HG03439 (cell line): ENCODE results near the gene CELSR1.

Experiments used
- ATAC-seq: cut with Tn5 transposase; IDR thresholded peaks from one replicate; pipeline ENCODE4 v1.9.1; 2021; ENCODE audit warnings: mild to moderate bottlenecking, moderate library complexity; ENCODE audit not compliant: unreplicated experiment

CELSR1 gene

DNA sequence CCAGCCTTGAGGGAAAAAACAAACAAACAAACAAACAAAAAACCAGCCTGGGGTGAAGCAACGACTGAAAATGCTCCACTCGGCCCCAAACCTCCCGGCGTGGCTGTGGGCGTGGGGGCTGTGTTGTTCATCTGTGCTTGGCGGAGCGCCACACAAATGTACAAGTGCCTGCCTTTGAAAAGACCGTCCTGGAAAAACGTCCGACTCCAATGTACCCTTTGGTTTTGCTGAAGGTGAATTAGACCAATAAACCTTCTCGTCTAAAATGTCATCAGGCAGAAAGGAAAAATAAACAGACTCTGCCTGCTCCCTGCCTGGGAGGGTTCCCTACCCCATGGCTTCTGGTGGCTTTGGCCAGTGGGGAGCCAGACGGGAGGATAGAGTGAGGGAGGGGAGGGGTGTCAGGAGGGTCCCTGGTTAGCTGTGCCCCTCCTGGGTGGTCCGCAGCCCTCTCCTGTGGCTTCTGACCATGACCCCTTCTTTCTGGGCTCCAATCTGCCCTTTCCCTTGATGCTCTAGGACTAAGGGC lies 108.0 kb downstream of the CELSR1 start:
- no peak for ATAC-seq

DNA sequence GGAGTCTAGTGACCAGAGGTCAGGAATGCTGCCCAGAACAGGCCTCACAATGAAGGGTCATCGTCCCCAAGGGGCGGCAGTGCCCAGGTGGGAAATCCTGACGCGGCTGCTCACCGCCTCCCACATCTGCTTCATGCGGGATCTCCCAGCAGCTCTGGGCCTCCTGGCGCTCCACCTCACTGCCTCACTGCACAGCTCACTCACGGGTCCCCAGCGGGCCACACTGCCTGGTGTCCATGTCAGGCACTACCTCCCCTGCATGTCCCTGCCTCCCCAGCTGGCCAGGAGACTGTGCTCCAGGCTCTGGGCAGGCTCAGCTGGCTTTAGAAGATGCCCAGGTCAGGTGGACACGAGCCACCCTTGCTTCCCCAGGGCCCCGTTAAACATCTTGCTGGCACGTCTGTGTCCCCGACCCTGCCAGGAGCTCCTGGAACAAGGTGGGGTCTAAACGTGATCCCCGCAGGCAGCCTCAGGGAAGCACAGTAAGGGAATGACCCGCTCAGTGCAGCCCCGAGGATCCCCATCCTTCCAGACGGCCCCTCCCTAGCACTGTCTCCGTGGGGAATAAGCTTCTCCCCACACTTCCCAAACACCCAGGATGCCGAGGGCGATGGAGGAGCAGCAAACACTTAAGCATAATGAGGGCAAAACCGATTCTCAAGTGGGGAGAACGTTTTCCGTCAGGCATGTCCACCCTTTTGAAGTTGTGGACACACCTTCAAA lies 108.7 kb downstream of the CELSR1 start:
- no peak for ATAC-seq

DNA sequence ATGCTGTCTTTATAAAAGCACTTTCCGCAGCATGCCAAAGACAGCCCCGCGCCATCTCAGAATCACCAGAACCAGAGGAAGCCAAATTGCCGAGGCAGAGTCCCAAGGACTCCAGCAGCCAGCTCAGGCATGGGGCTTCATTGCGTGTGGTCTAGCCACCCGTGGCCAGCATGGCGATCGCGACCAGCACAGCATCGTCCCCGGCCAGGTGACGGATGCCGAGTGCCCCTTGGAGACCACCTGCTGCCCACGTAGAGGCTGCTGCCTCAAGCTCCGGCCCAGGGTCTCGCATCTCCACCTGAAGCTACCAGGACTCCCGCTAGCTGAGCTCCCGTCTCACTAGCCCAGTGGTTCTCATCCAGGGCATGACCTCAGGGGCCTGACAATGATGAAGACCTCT lies 109.2 kb downstream of the CELSR1 start:
- no peak for ATAC-seq

DNA sequence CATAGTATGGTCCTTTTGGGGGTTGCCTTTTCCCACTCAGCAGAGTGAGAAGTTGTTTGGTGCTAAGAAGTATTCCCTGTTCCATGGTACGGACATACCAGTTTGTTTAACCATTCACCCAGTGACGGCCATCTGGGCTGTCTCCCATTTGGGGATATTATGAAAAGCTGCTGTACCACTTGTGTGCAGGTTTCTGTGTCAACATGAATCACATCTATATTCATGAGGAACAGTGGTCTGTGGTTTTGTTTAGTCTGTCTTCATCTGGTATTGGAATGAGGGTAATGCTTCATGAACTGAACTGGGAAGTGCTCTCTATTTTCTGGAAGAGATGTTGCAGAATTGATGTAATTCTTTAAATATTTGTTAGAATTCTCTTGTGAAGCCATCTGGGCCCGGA lies 112.4 kb downstream of the CELSR1 start:
- no peak for ATAC-seq

DNA sequence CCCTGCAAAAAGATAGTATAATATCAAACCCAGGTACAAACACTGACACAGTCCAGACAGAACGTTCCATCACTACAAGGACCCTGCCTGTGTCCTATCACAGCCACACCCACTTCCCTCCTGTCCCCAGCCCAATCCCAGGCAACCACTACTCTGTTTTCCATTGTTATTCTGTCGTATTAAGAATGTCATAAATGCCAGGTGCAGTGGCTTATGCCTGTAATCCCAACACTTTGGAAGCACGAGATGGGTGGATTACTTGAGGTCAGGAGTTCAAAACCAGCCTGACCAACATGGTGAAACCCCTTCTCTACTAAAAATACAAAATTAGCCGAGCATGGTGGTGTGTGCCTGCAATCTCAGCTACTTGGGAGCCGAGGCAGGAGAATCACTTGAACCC lies 112.9 kb downstream of the CELSR1 start:
- no peak for ATAC-seq

DNA sequence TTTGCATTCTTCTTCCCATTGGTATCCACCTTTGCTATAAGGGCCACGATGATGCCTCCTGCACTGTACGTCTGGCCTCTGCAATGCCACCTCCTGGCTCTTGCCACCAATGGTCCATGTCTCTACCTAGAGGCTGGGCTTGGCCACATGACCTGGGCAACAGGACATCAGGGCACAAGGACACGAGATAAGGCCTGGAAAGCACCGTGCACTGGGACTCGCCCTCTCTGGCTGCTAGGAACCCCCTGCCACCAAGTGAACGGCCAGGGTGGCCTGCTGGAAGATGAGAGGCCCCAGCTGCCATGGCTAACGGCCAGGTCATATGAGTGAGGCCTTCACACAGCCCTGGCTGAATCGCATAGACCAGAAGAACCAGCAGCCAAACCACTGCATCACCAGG lies 114.5 kb downstream of the CELSR1 start:
- no peak for ATAC-seq

DNA sequence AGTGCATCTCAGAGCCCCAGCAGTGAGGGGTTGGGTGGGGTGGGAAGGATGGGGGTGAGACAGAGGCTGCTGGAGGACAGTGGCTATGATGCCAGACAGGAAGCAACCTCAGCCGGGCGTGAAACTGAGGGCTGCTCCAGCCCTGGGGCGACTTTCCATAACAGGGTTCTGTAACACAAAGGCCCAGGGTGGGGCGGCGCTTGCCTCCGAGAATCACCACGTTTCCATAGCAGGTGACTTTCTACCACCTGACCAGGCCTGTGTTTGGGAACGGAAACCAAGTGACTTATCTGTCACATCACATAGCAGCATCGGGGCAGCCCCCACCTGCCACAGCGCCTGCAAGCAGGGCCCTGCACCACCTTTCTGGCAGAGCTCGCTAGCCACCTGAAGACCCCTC lies 116.2 kb downstream of the CELSR1 start:
- ATAC-seq, result no peak

DNA sequence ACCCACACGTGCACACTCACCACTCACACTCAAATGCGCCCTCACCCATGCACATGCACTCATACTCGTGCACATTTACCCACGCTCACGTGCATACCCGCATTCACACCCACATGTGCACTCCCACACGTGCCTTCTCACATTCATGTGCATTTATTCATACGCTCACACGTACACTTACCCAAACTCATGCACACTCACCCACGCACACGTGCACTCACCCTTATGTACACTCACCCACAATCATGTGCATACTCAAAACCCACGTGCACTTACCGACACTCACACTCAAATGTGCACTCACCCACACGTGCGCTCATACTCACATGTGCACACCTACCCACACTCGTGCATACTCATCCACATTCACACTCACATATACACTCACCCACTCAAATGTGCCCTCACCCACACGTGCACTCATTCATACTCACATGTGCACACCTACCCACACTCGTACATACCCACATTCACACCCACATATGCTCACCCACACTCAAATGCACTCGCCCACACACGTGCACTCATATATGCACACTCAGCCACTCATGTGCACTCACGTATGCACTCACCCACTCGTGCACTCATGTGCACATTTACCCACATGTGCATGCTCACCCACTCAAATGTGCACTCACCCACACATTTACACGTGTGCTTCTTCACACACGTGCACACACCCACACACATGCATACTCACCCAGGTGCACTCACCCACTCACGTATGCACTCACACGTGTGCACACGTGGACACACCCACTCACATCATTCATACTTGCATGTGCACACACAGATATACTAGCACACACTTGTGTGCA lies 117.5 kb downstream of the CELSR1 start:
- ATAC-seq, result no peak

DNA sequence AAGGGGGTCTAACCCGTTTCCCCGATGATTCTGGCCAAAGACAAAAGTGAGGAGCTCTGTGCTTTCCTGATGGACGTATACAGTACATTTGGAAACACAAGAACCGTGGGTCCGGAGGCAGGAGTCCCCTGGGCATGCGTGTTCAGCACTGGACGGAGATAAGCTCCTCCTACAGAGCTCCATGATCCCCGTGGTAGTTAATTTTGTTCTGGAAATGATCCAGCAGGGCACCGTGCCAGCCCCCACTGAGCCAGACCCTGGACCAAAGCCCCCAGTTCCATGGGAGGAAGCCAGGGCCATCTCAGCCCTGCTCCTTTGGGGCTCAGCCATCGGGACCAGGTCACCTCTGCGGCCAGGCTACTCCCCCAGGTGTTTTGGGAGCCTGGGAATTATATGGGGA lies 118.6 kb downstream of the CELSR1 start:
- ATAC-seq, result no peak

DNA sequence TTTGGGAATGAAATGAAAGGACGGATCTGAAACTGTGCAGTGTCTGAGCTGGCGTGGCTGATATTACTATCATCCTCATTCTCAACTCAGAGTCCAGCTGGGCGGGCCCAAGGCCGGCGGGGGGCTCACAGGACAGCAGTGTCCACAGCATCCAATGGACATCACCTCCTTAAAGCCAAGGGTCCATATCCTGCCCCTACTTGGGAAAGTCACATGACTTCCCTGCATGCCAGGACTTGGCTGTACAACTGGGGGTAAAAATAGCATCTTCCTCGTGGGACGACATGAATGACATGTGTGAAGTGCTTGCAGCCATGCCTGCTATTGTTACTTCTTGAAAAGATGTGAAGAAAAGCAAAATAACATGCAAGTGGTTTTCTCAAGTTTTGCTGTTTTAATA lies 119.7 kb downstream of the CELSR1 start:
- no peak for ATAC-seq

DNA sequence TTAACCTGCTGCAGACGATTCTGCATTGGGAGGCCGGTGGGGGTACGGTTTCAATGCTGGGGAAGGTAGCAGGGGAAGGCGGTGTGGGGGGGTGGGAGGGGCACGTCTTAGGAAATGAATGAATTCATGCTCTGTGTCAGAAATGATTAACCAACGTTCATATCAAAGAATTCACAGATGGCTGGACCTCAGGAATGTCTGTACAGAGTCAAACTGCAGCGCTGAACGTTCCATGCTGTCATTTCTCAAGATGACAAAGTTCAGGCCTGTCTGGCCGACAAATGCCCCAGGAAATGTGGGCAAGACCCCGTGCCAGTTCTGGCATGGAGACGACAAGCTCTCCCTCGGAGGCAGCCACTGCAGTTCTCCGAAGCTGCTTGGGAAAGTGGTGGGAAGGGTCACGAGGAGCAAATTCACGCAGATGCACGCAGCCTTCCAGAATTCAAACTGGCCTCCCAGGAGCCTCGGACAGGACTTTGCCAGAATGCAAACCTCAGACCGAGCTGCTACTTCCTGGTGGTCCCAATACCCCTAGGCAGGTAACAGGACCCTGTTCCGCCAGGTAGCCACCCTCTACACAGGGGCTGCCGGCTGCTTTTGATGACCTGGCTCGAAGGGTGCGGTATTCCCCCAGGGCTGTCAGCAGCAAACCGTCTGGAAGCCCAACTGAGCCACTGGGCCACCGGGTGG lies 120.4 kb downstream of the CELSR1 start:
- no peak for ATAC-seq

DNA sequence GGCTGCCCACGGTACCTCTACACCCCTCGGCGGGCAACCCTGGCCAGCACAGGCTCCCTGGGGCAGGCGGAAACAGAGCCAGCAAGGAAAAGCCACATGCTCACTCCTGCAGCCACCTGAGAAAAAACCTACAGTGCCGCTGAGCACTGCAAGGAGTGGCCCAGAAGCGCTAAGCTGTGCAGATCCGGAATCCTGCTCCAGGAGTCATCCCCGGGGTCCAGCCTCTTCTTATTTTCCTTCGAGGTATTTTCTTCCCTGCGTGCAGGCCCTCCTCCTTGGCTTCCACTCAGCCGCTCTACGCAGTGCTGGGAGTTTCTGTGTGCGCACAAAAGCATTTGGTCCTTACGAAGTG lies 120.9 kb downstream of the CELSR1 start:
- no peak for ATAC-seq

DNA sequence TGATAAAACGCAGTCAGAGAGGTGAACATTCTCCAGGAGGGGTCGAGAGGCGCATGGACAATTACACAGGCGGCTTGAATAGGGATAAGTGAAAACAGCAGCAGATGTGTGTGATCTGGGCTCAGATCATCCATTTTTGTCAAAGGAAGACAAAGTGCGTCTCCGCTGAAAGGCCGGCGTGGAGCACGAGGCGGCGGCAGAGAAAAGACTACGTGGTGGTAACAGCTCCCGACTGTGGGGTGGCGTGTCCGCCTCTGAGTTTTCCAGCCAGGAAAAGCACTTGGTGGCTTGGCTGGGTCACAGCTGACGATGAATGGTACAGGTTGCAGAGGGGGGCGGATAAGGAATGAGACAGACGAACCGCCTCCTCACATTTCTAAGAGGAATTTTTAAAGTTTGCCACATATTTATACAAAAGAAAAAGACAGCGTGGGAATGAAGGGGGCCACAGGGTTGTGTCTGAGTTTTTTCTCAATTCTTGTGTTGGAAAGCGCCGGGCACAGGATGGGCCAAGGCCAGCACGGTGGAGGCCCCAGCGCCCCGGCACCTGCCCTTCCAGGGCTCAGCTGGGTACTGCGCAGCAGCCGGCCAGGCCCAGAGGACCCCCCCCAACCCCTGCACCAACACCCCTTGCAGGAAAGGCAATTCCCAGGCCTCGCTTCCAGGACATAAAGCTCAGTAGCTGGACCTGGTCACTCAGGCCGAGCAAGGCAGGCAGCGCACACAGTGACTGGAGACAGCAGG lies 121.5 kb downstream of the CELSR1 start:
- ATAC-seq, result no peak

DNA sequence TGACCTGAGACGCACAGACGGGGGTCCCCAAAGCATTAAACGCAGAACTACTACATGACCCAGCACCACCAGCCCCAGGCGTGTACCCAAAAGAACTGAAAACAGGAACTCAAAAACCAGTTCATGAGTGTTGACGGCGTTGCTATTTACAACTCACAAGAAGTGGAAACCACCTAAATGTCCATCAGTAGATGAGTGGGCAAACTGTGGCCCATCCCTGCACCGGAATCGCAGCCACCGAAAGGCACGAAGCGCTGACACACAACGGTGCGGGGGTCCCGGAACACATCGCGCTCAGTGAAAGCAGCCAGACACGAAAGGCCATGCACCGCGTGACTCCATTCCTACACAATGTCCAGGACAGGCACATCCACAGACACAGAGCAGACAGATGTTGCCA lies 122.7 kb downstream of the CELSR1 start:
- no peak for ATAC-seq

DNA sequence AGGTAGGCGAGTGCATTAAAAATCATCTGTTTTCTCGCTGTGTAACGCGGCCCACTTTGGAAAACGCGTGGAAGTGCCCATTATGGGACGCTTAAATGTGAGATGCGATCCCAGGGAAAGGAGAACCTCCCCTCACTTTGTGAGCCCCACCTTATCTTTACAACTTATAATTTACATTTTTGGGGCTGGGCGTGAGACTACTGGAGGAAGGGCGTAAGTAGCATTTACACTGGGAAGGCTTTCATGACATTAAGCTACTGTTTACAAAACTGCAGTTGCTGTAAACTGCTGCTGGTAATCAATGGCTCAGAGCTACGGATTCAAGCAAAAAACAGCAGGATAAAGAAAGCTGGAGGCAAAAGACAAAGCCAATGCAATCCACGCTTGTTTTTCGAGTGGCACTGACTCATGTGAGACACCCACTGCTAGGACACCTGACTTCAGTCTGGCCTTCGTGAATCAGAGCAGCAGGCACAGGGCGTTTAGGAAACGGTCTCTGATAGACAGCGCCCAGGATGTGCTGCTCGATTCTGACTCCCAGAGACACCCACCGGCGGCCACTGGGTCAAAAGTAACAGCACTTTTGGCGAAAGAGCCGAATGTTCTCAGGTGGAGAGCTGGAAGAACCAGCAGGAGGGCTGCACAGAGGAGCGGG lies 123.6 kb downstream of the CELSR1 start:
- no peak for ATAC-seq

DNA sequence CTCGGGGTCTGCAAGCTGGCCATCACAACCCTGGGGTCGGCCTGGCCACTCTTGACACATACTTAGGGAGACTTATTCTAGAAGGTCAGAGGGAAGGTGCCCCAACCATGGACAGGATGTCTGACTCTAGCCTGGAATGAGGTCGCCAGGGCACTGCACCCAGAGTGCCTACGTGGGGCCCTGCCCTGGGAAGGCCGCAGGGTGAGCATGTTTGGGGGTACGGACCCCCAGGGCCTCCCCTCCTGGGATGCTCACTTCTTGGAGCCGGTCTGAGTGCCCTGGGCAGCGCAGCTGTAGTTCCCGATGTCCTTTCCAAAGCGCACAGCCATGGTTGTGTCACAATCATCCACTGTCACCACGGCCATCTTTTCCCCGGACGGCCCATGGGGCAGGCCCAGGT lies 126.1 kb downstream of the CELSR1 start:
- ATAC-seq, result no peak

DNA sequence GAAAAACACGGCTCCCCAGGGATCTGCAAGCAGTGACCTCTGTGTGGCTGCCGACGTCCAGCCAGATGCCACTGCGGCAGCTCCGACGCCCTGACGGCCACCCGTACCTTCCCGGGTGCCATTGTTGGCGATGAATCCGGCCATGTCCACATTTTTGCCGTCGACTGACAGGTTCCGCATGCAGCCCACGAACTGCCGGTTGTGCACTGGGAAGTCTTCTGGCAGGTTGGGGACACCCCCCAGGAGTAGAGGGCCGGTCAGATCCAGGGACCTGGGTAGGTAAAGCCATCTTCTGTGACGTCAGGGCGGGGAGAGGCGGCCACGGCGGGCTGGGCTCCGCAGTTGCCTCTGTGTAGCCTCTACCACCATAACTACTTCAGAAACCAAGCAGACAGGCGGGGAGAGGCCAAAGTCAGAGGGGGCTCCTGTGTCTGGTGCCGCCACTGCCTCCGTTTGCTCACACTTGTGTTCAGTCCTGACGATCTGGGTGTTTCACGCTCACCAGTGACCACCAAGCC lies 127.1 kb downstream of the CELSR1 start:
- ATAC-seq, result no peak

DNA sequence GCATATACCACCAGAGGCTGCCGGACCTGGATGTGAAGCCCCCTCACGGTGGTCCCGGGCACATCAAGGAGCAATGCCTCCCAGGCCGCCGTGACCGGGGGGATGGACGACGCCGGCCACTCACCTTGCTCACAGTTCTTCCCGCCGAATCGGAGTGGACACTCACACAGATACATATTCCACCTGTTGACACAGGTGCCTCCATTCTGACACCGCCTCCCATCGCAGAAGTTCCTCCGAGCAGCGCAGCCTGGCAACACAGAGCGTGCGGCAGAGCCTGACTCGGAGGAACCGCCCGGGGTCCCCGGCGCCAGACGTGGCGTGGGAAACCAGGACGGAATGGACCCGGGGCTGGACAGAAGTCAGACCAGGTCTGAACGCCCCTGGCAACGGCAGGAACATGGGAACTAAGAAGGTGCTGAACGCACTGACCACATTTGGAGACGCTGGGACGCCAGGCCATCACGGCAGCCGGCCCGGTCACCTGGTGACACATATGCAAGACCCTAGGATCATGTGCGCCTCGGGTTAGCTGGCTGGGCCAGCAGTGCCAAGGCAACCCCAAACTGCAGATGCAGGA lies 127.7 kb downstream of the CELSR1 start:
- no peak for ATAC-seq

DNA sequence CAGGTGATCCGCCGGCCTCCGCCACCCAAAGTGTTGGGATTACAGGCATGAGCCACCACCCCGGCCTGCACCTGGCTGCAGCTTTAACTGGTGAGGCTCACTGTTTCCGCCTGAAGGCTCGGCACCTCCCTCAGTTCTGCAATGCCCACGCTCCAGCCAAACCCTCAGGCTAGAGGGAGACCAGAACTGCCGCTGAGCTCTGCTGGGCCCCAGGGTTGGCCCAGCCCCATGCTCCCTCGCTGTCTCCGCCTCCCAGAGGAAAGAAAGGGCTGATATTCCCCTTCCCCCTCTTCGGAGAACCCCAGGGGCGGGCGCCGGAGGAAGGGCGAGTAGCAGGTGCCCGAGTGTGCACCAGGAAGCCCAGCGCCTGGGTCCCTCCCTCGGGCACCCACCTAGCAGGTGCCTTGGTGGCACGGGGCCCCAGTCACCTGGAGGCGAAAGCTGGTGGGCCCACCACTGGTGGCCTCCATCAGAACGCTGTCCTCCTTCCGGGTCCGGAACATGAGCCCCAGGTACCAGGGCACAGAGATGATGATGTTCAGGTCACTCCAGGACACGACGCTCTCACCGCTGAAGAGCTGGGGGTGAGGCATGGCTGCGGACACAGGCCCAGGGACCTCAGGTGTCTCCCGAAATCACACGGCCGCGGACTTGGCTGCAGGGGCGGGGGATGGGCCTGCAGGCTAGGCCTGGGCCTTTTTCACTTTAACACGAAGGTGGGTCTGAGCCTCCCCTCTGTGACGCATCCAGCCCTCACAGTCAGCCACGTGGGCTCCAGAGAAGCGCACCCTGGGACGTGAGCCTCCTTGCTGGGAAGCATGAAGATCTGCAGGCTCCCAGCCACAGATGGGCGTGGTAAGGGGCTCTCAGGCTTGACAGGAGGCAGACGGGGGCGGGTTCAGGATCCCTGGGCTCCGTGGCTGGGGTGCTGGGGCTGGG lies 128.6 kb downstream of the CELSR1 start:
- ATAC-seq, result no peak
